Sigmoid colon (tissue), 7 donors: ENCODE results near the gene SPRY4. TPM values are rescaled to one million over a fixed set of nuclear protein-coding genes. Genes with fewer than 3 reads are reported as not detected.

ENCODE experiments used
- DNase-seq: peaks from one replicate; pipeline ENCODE4 v3.0.0-alpha.2; 2019
- H3K27ac ChIP-seq, 4 donors: fragments of 200-600 bp; sonication (generic); one replicate each; pipeline ENCODE4 v1.5.1; 2016 to 2019; ENCODE audit warnings: mild to moderate bottlenecking in 1 of 4
- H3K27me3 ChIP-seq, 3 donors: fragments of 200-600 bp; sonication (generic); one replicate each; pipeline ENCODE4 v1.5.1; 2019; ENCODE audit warnings: mild to moderate bottlenecking in 1 of 3
- H3K36me3 ChIP-seq, 4 donors: fragments of 200-600 bp; sonication (generic); one replicate each; pipeline ENCODE4 v1.5.1; 2016 to 2019
- H3K4me1 ChIP-seq, 4 donors: fragments of 200-600 bp; sonication (generic); one replicate each; pipeline ENCODE4 v1.5.1; 2017 to 2019
- H3K4me3 ChIP-seq, 4 donors: fragments of 200-600 bp; sonication (generic); one replicate each; pipeline ENCODE4 v1.5.1; 2017 to 2019; ENCODE audit warnings: mild to moderate bottlenecking in 2 of 4, moderate library complexity in 1 of 4
- H3K9me3 ChIP-seq, 4 donors: fragments of 200-600 bp in 3 of 4; sonication (generic) in 3 of 4; one replicate each; pipeline versions ENCODE4 v1.5.1 to v1.6.1; 2013 to 2019
- CTCF ChIP-seq, 4 experiments: fragments of 450-650 bp in 3 of 4; fragments of 200-600 bp in 1 of 4; IDR thresholded peaks; one replicate each; pipeline ENCODE4 v1.5.1; 2016 to 2019; ENCODE audit warnings: antibody characterized with exemption in 4 of 4, mild to moderate bottlenecking in 3 of 4, moderate library complexity in 2 of 4
- EP300 ChIP-seq, 4 donors: sonication (generic); formaldehyde crosslinking; IDR thresholded peaks; one replicate each; pipeline ENCODE4 v1.6.1; 2017; ENCODE audit warnings: antibody characterized with exemption in 4 of 4
- POLR2A ChIP-seq, 2 donors: fragments of 450-650 bp; IDR thresholded peaks; one replicate each; pipeline ENCODE4 v1.6.1; 2016; ENCODE audit warnings: antibody characterized with exemption in 2 of 2, mild to moderate bottlenecking in 2 of 2, moderate library complexity in 2 of 2
- POLR2AphosphoS5 ChIP-seq, 4 donors: sonication (generic); formaldehyde crosslinking; IDR thresholded peaks; one replicate each; pipeline ENCODE4 v1.6.1; 2017; ENCODE audit warnings: antibody characterized with exemption in 4 of 4
- WGBS, 2 donors: extraction: QIAGEN DNeasy Blood & Tissue Kit; methylation state at CpG; one replicate each; pipeline ENCODE4 v1.1.7; 2013; 5-methylcytosine and 5-hydroxymethylcytosine counted together
- intact Hi-C: fragments of 100-400 bp; cut with DNase I; formaldehyde crosslinking; loops from one replicate; pipeline ENCODE4 v1.15.1; 2023
- polyA plus RNA-seq, 3 donors: library from polyadenylated mRNA; stranded (reverse); fragments of 200-250 nt; gene quantifications; one replicate each; pipeline ENCODE4 v1.2.3, GENCODE V29; 2013
- total RNA-seq, 4 donors: library from RNA; depleted of rRNA; stranded (reverse); fragments of >200 nt; gene quantifications; one replicate each; pipeline ENCODE4 v1.1.0, GENCODE V29; 2016
- donor health status: healthy with polysubstance abuse.
- donor health status: Bipolar disorder and iron deficiency.
- donor health status: healthy.

SPRY4 gene
- total and polyA plus RNA-seq, 7 donors: 1.8 to 15.7 (median 8.6) TPM

- no peak for DNase-seq
- no peak overlapping the region for H3K4me3 ChIP-seq
- H3K36me3 ChIP-seq: no peaks in the 10 kb centered on the region
- H3K9me3 ChIP-seq: no peaks in the 10 kb centered on the region
- TF ChIP-seq POLR2A (IDR thresholded peaks at IDR 0.05) (no peak), CTCF (IDR thresholded peaks at IDR 0.05) (no peak), EP300 (IDR thresholded peaks at IDR 0.05) (no peak), POLR2AphosphoS5 (IDR thresholded peaks at IDR 0.05) (no peak)
- peaks cover 0 to 23% (median 13%) of the 10 kb centered on the region in 4 donors for H3K4me1 ChIP-seq
- WGBS, 2 donors: 64 to 76% methylated on average over 5 of the region's 5 CpGs
- H3K27ac ChIP-seq: peak overlapping the region in 2 of 4 donors; percentile 11 to 29
- no peaks in the 10 kb centered on the region for H3K27me3 ChIP-seq
- intact Hi-C loops: no loop called here
These were observed 7.6 kb downstream of the SPRY4 start for GRCh38 chr5:142317173-142317572.

GRCh38 chr5:142316681-142317080 is 8.1 kb downstream of the SPRY4 start:
- H3K36me3 ChIP-seq: no peaks in the 10 kb centered on the region
- TF ChIP-seq POLR2AphosphoS5 (IDR thresholded peaks at IDR 0.05) (no peak), CTCF (IDR thresholded peaks at IDR 0.05) (no peak), EP300 (IDR thresholded peaks at IDR 0.05) (no peak), POLR2A (IDR thresholded peaks at IDR 0.05) (no peak)
- no peak overlapping the region for H3K4me3 ChIP-seq
- DNase-seq: no peak
- peaks cover 0 to 23% (median 13%) of the 10 kb centered on the region in 4 donors for H3K4me1 ChIP-seq
- peak overlapping the region in 2 of 4 donors; percentile 29 to 32 for H3K27ac ChIP-seq
- H3K9me3 ChIP-seq: no peaks in the 10 kb centered on the region
- no peaks in the 10 kb centered on the region for H3K27me3 ChIP-seq
- WGBS, 2 donors: 74 to 79% methylated on average over 6 of the region's 6 CpGs
- intact Hi-C loops: no loop called here

- WGBS, 2 donors: 7 to 8% methylated on average over 4 of the region's 4 CpGs
- no peak for DNase-seq
- Histone ChIP-seq H3K4me1 (peaks cover 0 to 23% (median 13%) of the 10 kb centered on the region in 4 donors), H3K27me3 (no peaks in the 10 kb centered on the region), H3K9me3 (no peaks in the 10 kb centered on the region), H3K4me3 (no peak overlapping the region), H3K27ac (peak overlapping the region in 3 of 4 donors; percentile 29 to 33 (median 32)), H3K36me3 (no peaks in the 10 kb centered on the region)
- intact Hi-C loops: no loop called here
- peak in 1 of 4 donors; percentile 9 for TF ChIP-seq POLR2AphosphoS5 (IDR thresholded peaks at IDR 0.05)
- no peak for TF ChIP-seq POLR2A (IDR thresholded peaks at IDR 0.05)
- no peak for TF ChIP-seq EP300 (IDR thresholded peaks at IDR 0.05)
These were observed 8.8 kb downstream of the SPRY4 start for GRCh38 chr5:142316051-142316450.

GRCh38 chr5:142315096-142315900 is 9.5 kb downstream of the SPRY4 start:
- 93 to 94% methylated on average over 6 of the region's 6 CpGs for WGBS, 2 donors
- TF ChIP-seq CTCF (IDR thresholded peaks at IDR 0.05) (no peak), POLR2A (IDR thresholded peaks at IDR 0.05) (no peak), EP300 (IDR thresholded peaks at IDR 0.05) (no peak), POLR2AphosphoS5 (IDR thresholded peaks at IDR 0.05) (no peak)
- no peaks in the 10 kb centered on the region for H3K27me3 ChIP-seq
- H3K27ac ChIP-seq: peak overlapping the region in 3 of 4 donors; percentile 14 to 33 (median 32)
- H3K4me1 ChIP-seq: peaks cover 0 to 23% (median 13%) of the 10 kb centered on the region in 4 donors
- DNase-seq: no peak
- no peaks in the 10 kb centered on the region for H3K9me3 ChIP-seq
- no peaks in the 10 kb centered on the region for H3K36me3 ChIP-seq
- intact Hi-C loops: no loop called here
- no peak overlapping the region for H3K4me3 ChIP-seq

GRCh38 chr5:142314606-142315005 is 10.2 kb downstream of the SPRY4 start:
- Histone ChIP-seq H3K27me3 (no peaks in the 10 kb centered on the region), H3K36me3 (no peaks in the 10 kb centered on the region), H3K4me3 (no peak overlapping the region), H3K9me3 (no peaks in the 10 kb centered on the region), H3K4me1 (peaks cover 0 to 23% (median 13%) of the 10 kb centered on the region in 4 donors), H3K27ac (peak overlapping the region in 1 of 4 donors; percentile 14)
- WGBS, 2 donors: 93 to 94% methylated on average over 18 of the region's 18 CpGs
- intact Hi-C loops: no loop called here
- no peak for DNase-seq
- no peak for TF ChIP-seq CTCF (IDR thresholded peaks at IDR 0.05)
- TF ChIP-seq EP300 (IDR thresholded peaks at IDR 0.05): no peak
- no peak for TF ChIP-seq POLR2A (IDR thresholded peaks at IDR 0.05)
- TF ChIP-seq POLR2AphosphoS5 (IDR thresholded peaks at IDR 0.05): no peak
